Measurements from ENCODE around the gene PIGO. TPM values are rescaled to one million over a fixed set of nuclear protein-coding genes. Genes with fewer than 3 reads are reported as not detected.

PIGO gene
- total and polyA plus RNA-seq, 8 donors: 4.3 to 26.2 (median 15.0) TPM

- H3K9me3 ChIP-seq: no peaks in the 10 kb centered on the region
- intact Hi-C loops (cut with DNase I; ENCODE audit: low total_unique reads): no loop called here
- H3K4me1 ChIP-seq: peaks cover 0 to 12% (median 0%) of the 10 kb centered on the region in 4 donors
- no peak overlapping the region for H3K4me3 ChIP-seq
- no peaks in the 10 kb centered on the region for H3K27me3 ChIP-seq
- WGBS, 5 donors: 81 to 100% (median 88%) methylated on average over 3 of the region's 3 CpGs
- DNase-seq: no peak
- TF ChIP-seq POLR2AphosphoS5 (IDR thresholded peaks at IDR 0.05) (no peak), EP300 (IDR thresholded peaks at IDR 0.05) (no peak), POLR2A (IDR thresholded peaks at IDR 0.05) (no peak)
- TF ChIP-seq, protein P1, sequence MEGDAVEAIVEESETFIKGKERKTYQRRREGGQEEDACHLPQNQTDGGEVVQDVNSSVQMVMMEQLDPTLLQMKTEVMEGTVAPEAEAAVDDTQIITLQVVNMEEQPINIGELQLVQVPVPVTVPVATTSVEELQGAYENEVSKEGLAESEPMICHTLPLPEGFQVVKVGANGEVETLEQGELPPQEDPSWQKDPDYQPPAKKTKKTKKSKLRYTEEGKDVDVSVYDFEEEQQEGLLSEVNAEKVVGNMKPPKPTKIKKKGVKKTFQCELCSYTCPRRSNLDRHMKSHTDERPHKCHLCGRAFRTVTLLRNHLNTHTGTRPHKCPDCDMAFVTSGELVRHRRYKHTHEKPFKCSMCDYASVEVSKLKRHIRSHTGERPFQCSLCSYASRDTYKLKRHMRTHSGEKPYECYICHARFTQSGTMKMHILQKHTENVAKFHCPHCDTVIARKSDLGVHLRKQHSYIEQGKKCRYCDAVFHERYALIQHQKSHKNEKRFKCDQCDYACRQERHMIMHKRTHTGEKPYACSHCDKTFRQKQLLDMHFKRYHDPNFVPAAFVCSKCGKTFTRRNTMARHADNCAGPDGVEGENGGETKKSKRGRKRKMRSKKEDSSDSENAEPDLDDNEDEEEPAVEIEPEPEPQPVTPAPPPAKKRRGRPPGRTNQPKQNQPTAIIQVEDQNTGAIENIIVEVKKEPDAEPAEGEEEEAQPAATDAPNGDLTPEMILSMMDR (IDR thresholded peaks at IDR 0.05): no peak
- peaks cover 0 to 62% (median 57%) of the 10 kb centered on the region in 4 donors for H3K36me3 ChIP-seq
- H3K27ac ChIP-seq: no peak overlapping the region
Measured at GRCh38 chr9:35044071-35044470, 52.3 kb downstream of the PIGO start.

DNA sequence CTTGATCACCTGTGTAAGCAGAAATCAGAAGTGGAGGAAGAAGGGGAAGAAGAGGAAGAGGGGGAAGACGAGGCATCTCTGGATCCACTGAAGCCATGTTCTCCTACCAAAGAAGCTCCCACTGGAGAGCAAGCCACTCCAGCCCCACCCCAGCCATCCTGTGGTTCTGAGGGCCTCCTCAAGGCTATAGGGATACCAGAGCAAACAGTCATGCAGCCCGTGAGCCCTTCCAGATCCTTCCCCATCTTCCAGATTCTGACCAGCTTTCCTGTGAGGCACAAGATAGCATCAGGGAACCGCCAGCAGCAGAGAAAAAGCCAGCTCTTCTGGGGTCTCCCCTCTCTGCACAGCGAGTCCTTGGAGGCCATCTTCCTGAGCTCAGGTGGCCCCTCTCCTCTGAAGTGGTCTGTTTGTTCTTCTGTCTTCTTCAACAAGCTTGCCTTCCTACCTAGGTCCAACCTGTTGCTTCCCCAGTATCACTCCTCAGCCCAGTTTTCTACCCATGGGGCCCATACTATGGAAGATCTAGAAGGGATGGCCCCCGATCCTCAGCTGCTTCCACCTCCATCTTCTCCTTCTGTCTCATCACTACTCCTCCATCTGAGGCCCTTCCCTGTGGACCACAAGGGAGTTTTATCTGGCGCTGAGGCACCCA, 53.4 kb downstream of the PIGO start:
- no peak for DNase-seq
- H3K9me3 ChIP-seq: no peaks in the 10 kb centered on the region
- 88 to 94% (median 93%) methylated on average over 6 of the region's 6 CpGs for WGBS, 5 donors
- no peak overlapping the region for H3K4me3 ChIP-seq
- H3K27me3 ChIP-seq: no peaks in the 10 kb centered on the region
- H3K27ac ChIP-seq: no peak overlapping the region
- peaks cover 0 to 12% (median 0%) of the 10 kb centered on the region in 4 donors for H3K4me1 ChIP-seq
- intact Hi-C loops (cut with DNase I; ENCODE audit: low total_unique reads): no loop called here
- TF ChIP-seq, protein P1 (IDR thresholded peaks at IDR 0.05): no peak
- TF ChIP-seq POLR2AphosphoS5 (IDR thresholded peaks at IDR 0.05) (no peak), EP300 (IDR thresholded peaks at IDR 0.05) (no peak), POLR2A (IDR thresholded peaks at IDR 0.05) (no peak)
- H3K36me3 ChIP-seq: peaks cover 0 to 52% (median 50%) of the 10 kb centered on the region in 4 donors

- Histone ChIP-seq H3K27ac (no peak overlapping the region), H3K4me3 (no peak overlapping the region), H3K36me3 (peaks cover 0 to 47% (median 42%) of the 10 kb centered on the region in 4 donors), H3K9me3 (no peaks in the 10 kb centered on the region), H3K4me1 (peaks cover 0 to 12% (median 0%) of the 10 kb centered on the region in 4 donors), H3K27me3 (no peaks in the 10 kb centered on the region)
- intact Hi-C loops (cut with DNase I; ENCODE audit: low total_unique reads): no loop called here
- 72 to 92% (median 84%) methylated on average over 2 to 3 of the region's 3 CpGs for WGBS, 5 donors
- peak in 1 of 2 donors; percentile 10 for DNase-seq
- no peak for TF ChIP-seq POLR2AphosphoS5 (IDR thresholded peaks at IDR 0.05)
- TF ChIP-seq, protein P1 (IDR thresholded peaks at IDR 0.05): no peak
- no peak for TF ChIP-seq EP300 (IDR thresholded peaks at IDR 0.05)
- TF ChIP-seq POLR2A (IDR thresholded peaks at IDR 0.05): no peak
Measured at GRCh38 chr9:35042081-35042604, 54.2 kb downstream of the PIGO start.

Small RNA genes lying within 50 kb of the gene (small RNA-seq; reads per million reads assigned to genes)
- gene RN7SL338P: 0 reads per million in 4 donors

Other genes starting within 250 kb of the PIGO start
- under 1 TPM in 1 of 5 donors, not detected in 4; 0.92 TPM for gene PHF24, start 138.3 kb downstream of the PIGO start, total RNA-seq
- under 1 TPM in 2 of 3 donors, not detected in 1; 0.05 to 0.06 TPM for gene PHF24, start 138.3 kb downstream of the PIGO start, polyA plus RNA-seq
- 10 to 100 TPM in 3 of 5 donors, 1 to 10 TPM in 2; 1.2 to 79.0 (median 24.0) TPM for gene DNAJB5, start 106.8 kb downstream of the PIGO start, total RNA-seq
- gene DNAJB5, start 106.8 kb downstream of the PIGO start, polyA plus RNA-seq: 10 to 100 TPM in 1 of 3 donors, 1 to 10 TPM in 2; 7.6 to 35.8 (median 7.7) TPM
- 100 to 1,000 TPM; 113 to 238 (median 146) TPM for gene VCP, start 24.0 kb downstream of the PIGO start, total RNA-seq
- gene VCP, start 24.0 kb downstream of the PIGO start, polyA plus RNA-seq: 10 to 100 TPM; 53.2 to 60.5 (median 53.5) TPM
- gene FANCG, start 16.6 kb downstream of the PIGO start, total RNA-seq: 10 to 100 TPM in 3 of 5 donors, 1 to 10 TPM in 2; 1.3 to 30.9 (median 15.8) TPM
- gene FANCG, start 16.6 kb downstream of the PIGO start, polyA plus RNA-seq: 10 to 100 TPM; 11.8 to 29.8 (median 17.1) TPM
- gene STOML2, start 6.5 kb upstream of the PIGO start, total RNA-seq: 10 to 100 TPM; 19.3 to 80.8 (median 52.7) TPM
- 100 to 1,000 TPM in 1 of 3 donors, 10 to 100 TPM in 2; 93.7 to 126 (median 99.6) TPM for gene STOML2, start 6.5 kb upstream of the PIGO start, polyA plus RNA-seq
- gene ATOSB, start 19.3 kb upstream of the PIGO start, total RNA-seq: 10 to 100 TPM in 4 of 5 donors, 1 to 10 TPM in 1; 8.6 to 63.0 (median 24.9) TPM
- 10 to 100 TPM; 10.3 to 13.7 (median 12.9) TPM for gene ATOSB, start 19.3 kb upstream of the PIGO start, polyA plus RNA-seq
- 10 to 100 TPM; 15.8 to 68.7 (median 51.9) TPM for gene UNC13B, start 65.4 kb upstream of the PIGO start, total RNA-seq
- gene UNC13B, start 65.4 kb upstream of the PIGO start, polyA plus RNA-seq: 10 to 100 TPM in 2 of 3 donors, 1 to 10 TPM in 1; 8.9 to 13.3 (median 13.3) TPM